Measurements from ENCODE around the gene ENPEP.

ENPEP gene

DNA sequence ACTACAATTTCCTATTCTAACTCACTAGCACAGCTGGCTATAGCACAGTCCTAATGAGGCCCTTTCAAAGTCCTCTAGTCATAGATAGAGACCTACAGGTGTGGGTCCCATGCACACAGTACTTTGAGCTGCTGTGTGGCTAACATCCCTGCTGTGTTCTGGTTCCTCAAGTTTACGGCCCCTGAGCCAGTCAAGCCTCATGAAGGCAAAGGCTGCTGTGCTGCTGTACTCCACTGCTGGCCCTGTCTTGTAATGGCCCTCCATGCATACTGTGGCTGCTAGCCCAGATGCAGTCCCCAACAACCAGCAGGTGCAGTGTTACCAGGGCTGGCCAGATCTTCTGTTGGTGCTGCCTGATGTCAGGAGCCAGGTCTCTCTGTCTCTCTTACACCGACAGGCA, 23.4 kb upstream of the ENPEP start:
- no peak for DNase-seq
- Mint-ChIP-seq H3K27me3 (ENCODE audit: low read depth, poor library complexity) (peaks cover 11% of the 10 kb centered on the region), H3K36me3 (ENCODE audit: low read depth) (no peaks in the 10 kb centered on the region), H3K9me3 (no peaks in the 10 kb centered on the region), H3K27ac (no peak overlapping the region), H3K4me3 (no peak overlapping the region), H3K4me1 (no peaks in the 10 kb centered on the region)
- TF ChIP-seq, protein P1, sequence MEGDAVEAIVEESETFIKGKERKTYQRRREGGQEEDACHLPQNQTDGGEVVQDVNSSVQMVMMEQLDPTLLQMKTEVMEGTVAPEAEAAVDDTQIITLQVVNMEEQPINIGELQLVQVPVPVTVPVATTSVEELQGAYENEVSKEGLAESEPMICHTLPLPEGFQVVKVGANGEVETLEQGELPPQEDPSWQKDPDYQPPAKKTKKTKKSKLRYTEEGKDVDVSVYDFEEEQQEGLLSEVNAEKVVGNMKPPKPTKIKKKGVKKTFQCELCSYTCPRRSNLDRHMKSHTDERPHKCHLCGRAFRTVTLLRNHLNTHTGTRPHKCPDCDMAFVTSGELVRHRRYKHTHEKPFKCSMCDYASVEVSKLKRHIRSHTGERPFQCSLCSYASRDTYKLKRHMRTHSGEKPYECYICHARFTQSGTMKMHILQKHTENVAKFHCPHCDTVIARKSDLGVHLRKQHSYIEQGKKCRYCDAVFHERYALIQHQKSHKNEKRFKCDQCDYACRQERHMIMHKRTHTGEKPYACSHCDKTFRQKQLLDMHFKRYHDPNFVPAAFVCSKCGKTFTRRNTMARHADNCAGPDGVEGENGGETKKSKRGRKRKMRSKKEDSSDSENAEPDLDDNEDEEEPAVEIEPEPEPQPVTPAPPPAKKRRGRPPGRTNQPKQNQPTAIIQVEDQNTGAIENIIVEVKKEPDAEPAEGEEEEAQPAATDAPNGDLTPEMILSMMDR (IDR thresholded peaks at IDR 0.05): no peak

DNA sequence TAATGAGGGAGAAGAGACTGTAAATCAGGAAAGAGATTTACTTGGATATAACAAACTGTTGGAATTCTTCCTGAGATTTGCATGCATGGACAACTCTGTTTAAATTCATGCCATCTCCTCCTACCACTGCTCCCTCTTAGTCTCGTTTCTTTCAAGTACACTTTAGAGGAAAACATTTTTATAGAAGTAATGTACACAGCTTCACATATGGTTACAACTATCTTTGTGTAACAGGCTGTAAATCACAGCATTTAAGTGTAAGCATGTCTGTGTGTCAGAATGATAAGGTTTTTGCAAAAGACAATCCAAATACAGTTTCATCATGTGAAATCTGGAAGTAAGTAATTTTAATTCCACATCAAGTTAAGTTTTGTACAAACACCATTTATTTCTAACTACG, 21.5 kb upstream of the ENPEP start:
- no peak for DNase-seq
- no peaks in the 10 kb centered on the region for H3K4me1 Mint-ChIP-seq
- H3K4me3 Mint-ChIP-seq: no peak overlapping the region
- no peaks in the 10 kb centered on the region for H3K36me3 Mint-ChIP-seq (ENCODE audit: low read depth)
- H3K27ac Mint-ChIP-seq: no peak overlapping the region
- TF ChIP-seq, protein P1 (IDR thresholded peaks at IDR 0.05): no peak
- H3K9me3 Mint-ChIP-seq: no peaks in the 10 kb centered on the region
- H3K27me3 Mint-ChIP-seq (ENCODE audit: low read depth, poor library complexity): peaks cover 10% of the 10 kb centered on the region

DNA sequence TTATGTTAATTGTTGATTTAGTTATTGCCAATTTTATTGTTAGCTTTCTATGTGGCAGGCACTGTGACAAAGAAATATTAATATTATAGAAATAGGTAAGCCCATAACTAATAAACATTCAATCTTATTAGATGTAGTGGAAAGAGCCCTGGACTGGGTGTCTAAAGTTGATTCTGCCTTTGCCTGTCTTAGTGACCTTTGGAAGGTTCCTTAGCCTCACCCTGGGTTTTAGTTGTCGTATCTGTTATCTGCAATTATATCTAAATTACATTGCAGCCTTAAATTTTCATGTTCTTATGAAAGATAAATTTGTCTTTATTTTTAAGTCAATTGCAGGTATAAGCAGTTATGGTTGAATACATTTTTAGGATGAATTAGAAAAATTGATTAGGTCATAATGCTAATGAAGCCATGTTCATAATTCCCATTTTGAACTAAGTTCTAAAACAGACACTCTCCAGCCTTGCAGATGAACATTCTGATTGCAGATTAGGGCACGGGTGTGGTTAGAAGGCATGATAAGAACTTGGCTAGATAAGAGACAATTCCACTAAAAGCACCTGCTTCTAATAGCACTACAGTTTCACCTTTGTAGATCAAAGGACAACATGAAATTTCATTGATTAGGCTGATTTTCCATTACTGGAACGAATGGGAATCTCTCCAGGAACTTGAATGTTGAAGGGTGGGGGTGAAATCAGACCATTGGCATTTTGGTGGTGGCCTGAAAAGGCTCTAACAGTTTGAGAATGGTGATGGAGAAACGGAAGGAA, 17.3 kb upstream of the ENPEP start:
- TF ChIP-seq, protein P1 (IDR thresholded peaks at IDR 0.05): no peak
- no peak overlapping the region for H3K4me3 Mint-ChIP-seq
- no peaks in the 10 kb centered on the region for H3K36me3 Mint-ChIP-seq (ENCODE audit: low read depth)
- H3K4me1 Mint-ChIP-seq: no peaks in the 10 kb centered on the region
- H3K27me3 Mint-ChIP-seq (ENCODE audit: low read depth, poor library complexity): peaks cover 6% of the 10 kb centered on the region
- no peak for DNase-seq
- H3K27ac Mint-ChIP-seq: no peak overlapping the region
- no peaks in the 10 kb centered on the region for H3K9me3 Mint-ChIP-seq

DNA sequence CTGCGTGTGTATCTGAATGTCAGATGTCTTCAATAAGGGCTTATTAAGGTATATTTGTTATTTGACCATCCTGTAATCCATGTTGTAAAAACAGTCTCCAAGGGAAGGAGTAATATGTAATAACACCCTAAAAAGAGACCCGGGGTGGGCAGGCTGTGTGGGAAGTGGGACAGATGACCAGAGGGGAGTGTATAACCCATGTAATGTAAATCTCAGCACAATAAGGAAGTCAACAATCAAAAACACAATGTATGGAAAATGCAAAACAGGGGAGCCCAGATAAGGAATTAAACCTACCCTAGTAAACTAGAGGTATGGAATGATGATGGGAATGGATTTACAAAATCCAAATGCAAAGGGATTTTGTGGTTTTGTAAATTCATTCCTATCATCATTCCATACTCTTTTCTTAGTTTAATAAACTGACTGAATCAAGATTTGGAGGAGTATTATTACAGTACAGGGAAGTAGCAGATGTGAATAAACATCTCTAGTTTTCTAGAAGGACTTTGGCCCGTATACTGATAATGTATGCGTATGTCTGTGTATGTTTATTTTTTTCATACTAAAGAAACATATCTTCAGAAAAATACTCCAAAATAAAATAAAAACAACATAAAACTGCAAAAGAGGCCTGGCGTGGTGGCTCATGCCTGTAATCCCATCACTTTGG, 15.7 kb upstream of the ENPEP start:
- Mint-ChIP-seq H3K27ac (no peak overlapping the region), H3K4me1 (no peaks in the 10 kb centered on the region), H3K9me3 (no peaks in the 10 kb centered on the region), H3K4me3 (no peak overlapping the region), H3K27me3 (ENCODE audit: low read depth, poor library complexity) (peaks cover 4% of the 10 kb centered on the region), H3K36me3 (ENCODE audit: low read depth) (no peaks in the 10 kb centered on the region)
- DNase-seq: no peak
- TF ChIP-seq, protein P1 (IDR thresholded peaks at IDR 0.05): no peak

DNA sequence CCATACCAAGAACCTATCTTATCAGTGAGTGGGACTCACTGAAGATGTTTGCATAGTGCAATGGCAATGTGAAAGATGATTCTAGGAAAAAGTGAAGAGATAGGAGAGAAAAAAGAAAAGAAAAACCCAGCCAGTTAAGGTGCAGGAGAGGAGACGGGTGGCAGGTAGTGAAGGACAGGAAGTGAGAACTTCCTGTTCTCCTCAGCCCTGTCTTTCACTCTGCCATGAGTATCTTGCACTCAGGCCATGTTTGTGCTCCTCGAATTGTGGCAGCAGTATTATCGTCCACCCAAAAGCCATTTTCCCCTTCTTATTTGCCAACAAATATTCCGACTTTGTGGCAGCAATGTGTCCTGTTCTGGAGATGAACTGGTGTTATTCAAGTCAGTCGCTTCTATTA, 8.6 kb upstream of the ENPEP start:
- peaks cover 12% of the 10 kb centered on the region for H3K9me3 Mint-ChIP-seq
- TF ChIP-seq, protein P1 (IDR thresholded peaks at IDR 0.05): no peak
- H3K4me3 Mint-ChIP-seq: no peak overlapping the region
- DNase-seq: no peak
- H3K36me3 Mint-ChIP-seq (ENCODE audit: low read depth): peaks cover 5% of the 10 kb centered on the region
- H3K27me3 Mint-ChIP-seq (ENCODE audit: low read depth, poor library complexity): no peaks in the 10 kb centered on the region
- no peak overlapping the region for H3K27ac Mint-ChIP-seq
- no peaks in the 10 kb centered on the region for H3K4me1 Mint-ChIP-seq
